ENCODE measurements around the gene KRT12. TPM values are rescaled to one million over a fixed set of nuclear protein-coding genes. Genes with fewer than 3 reads are reported as not detected.

The KRT12 gene
- total RNA-seq (not detected), polyA plus RNA-seq (not detected)

- ChIA-PET POLR2A (no interaction called here), CTCF (no interaction called here)
- no peak within 1 kb of the TSS for H3K4me3 Mint-ChIP-seq
These were observed at the start of gene KRT12 for GRCh38 chr17:40866838-40867237. Gene KRT12 (minus strand): TSS chr17:40867223. CDS start chr17:40867186, 37 bp downstream.

DNA sequence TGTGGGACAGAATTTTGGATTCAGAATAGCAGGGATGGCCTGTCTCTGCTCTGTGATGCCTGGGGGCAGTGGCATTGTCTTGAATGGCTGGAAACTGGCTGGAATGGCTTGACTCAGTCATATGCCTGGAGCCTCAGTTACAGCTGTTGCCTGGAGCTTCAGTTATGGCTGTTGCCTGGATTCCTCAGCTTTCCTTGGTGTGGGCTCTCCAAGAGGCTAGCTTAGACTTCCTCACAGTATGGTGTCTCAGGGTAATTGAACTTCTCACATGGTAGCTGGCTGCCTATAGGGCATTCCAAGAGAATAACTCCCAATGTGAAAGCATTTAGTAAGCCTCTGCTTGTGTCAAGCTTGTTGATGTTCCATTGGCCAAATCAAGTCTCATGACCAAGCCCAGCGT, 49.3 kb upstream of the KRT12 start:
- no peak for DNase-seq
- Histone ChIP-seq H3K4me3 (ENCODE audit: low read length) (no peak overlapping the region), H3K9me3 (ENCODE audit: low read length) (no peaks in the 10 kb centered on the region), H3K27me3 (ENCODE audit: insufficient read depth, low read length, poor library complexity, severe bottlenecking) (no peaks in the 10 kb centered on the region), H3K27ac (ENCODE audit: low read depth, low read length) (no peak overlapping the region), H3K4me1 (ENCODE audit: insufficient read depth, low read length) (peaks cover 4% of the 10 kb centered on the region), H3K36me3 (ENCODE audit: insufficient read depth, low read length) (no peaks in the 10 kb centered on the region)
- Mint-ChIP-seq H3K27ac (no peak overlapping the region), H3K9me3 (no peaks in the 10 kb centered on the region), H3K27me3 (peaks cover 15 to 42% of the 10 kb centered on the region in 2 donors), H3K36me3 (no peaks in the 10 kb centered on the region), H3K4me3 (no peak overlapping the region), H3K4me1 (peaks cover 4 to 5% (median 5%) of the 10 kb centered on the region in 3 donors)
- POLR2A ChIA-PET = no interaction called here
- CTCF ChIA-PET = interaction anchor here (0.6 to 1.6 kb wide), 3 partner anchors 9 to 746 kb away, joined by 3 to 5 read pairs (median 3); no protein-coding TSS in a partner anchor

More at GRCh38 chr17:40866838-40867237, at the start of gene KRT12:
- no peak for DNase-seq
- Mint-ChIP-seq H3K4me1 (no peaks in the 10 kb centered on the region), H3K36me3 (no peaks in the 10 kb centered on the region), H3K27me3 (peaks cover 14 to 48% of the 10 kb centered on the region in 2 donors), H3K9me3 (no peaks in the 10 kb centered on the region), H3K27ac (no peak within 1 kb of the TSS)
- no peaks in the 10 kb centered on the region for H3K4me1 ChIP-seq (ENCODE audit: insufficient read depth, low read length)
- H3K4me3 ChIP-seq (ENCODE audit: low read length) = no peak within 1 kb of the TSS
- peaks cover 5% of the 10 kb centered on the region for H3K27me3 ChIP-seq (ENCODE audit: insufficient read depth, low read length, poor library complexity, severe bottlenecking)
- H3K27ac ChIP-seq (ENCODE audit: low read depth, low read length) = no peak within 1 kb of the TSS
- no peaks in the 10 kb centered on the region for H3K9me3 ChIP-seq (ENCODE audit: low read length)
- H3K36me3 ChIP-seq (ENCODE audit: insufficient read depth, low read length) = no peaks in the 10 kb centered on the region

- no peak for DNase-seq
- no peaks in the 10 kb centered on the region for H3K27me3 ChIP-seq (ENCODE audit: insufficient read depth, low read length, poor library complexity, severe bottlenecking)
- H3K27ac ChIP-seq (ENCODE audit: low read depth, low read length) = no peak overlapping the region
- Mint-ChIP-seq H3K27me3 (peaks cover 18 to 37% of the 10 kb centered on the region in 2 donors), H3K36me3 (no peaks in the 10 kb centered on the region), H3K4me1 (peaks cover 0 to under 1% (median 0%) of the 10 kb centered on the region in 3 donors), H3K9me3 (no peaks in the 10 kb centered on the region), H3K4me3 (no peak overlapping the region), H3K27ac (no peak overlapping the region)
- no peaks in the 10 kb centered on the region for H3K36me3 ChIP-seq (ENCODE audit: insufficient read depth, low read length)
- H3K4me1 ChIP-seq (ENCODE audit: insufficient read depth, low read length) = no peaks in the 10 kb centered on the region
- ChIA-PET POLR2A (no interaction called here), CTCF (interaction anchor here (1.1 kb wide), 1 partner anchor 10 kb away, joined by 3 read pairs; no protein-coding TSS in a partner anchor)
- no peaks in the 10 kb centered on the region for H3K9me3 ChIP-seq (ENCODE audit: low read length)
- no peak overlapping the region for H3K4me3 ChIP-seq (ENCODE audit: low read length)
These were observed 48.8 kb upstream of the KRT12 start for GRCh38 chr17:40915721-40916256.

- no peak overlapping the region for H3K4me3 ChIP-seq (ENCODE audit: low read length)
- Mint-ChIP-seq H3K27me3 (peaks cover 19 to 37% of the 10 kb centered on the region in 2 donors), H3K36me3 (no peaks in the 10 kb centered on the region), H3K27ac (peak overlapping the region in 1 of 8 donors; percentile 24), H3K9me3 (no peaks in the 10 kb centered on the region), H3K4me1 (no peaks in the 10 kb centered on the region), H3K4me3 (no peak overlapping the region)
- H3K36me3 ChIP-seq (ENCODE audit: insufficient read depth, low read length) = no peaks in the 10 kb centered on the region
- H3K9me3 ChIP-seq (ENCODE audit: low read length) = no peaks in the 10 kb centered on the region
- no peaks in the 10 kb centered on the region for H3K4me1 ChIP-seq (ENCODE audit: insufficient read depth, low read length)
- H3K27ac ChIP-seq (ENCODE audit: low read depth, low read length) = no peak overlapping the region
- ChIA-PET CTCF (interaction anchor here (1.8 kb wide), 1 partner anchor 747 kb away, joined by 6 read pairs; no protein-coding TSS in a partner anchor), POLR2A (no interaction called here)
- H3K27me3 ChIP-seq (ENCODE audit: insufficient read depth, low read length, poor library complexity, severe bottlenecking) = no peaks in the 10 kb centered on the region
- DNase-seq = no peak
These were observed 48.2 kb upstream of the KRT12 start for GRCh38 chr17:40915199-40915661.

GRCh38 chr17:40914075-40914855, 47.2 kb upstream of the KRT12 start:
- no peaks in the 10 kb centered on the region for H3K36me3 Mint-ChIP-seq
- POLR2A ChIA-PET = no interaction called here

DNA sequence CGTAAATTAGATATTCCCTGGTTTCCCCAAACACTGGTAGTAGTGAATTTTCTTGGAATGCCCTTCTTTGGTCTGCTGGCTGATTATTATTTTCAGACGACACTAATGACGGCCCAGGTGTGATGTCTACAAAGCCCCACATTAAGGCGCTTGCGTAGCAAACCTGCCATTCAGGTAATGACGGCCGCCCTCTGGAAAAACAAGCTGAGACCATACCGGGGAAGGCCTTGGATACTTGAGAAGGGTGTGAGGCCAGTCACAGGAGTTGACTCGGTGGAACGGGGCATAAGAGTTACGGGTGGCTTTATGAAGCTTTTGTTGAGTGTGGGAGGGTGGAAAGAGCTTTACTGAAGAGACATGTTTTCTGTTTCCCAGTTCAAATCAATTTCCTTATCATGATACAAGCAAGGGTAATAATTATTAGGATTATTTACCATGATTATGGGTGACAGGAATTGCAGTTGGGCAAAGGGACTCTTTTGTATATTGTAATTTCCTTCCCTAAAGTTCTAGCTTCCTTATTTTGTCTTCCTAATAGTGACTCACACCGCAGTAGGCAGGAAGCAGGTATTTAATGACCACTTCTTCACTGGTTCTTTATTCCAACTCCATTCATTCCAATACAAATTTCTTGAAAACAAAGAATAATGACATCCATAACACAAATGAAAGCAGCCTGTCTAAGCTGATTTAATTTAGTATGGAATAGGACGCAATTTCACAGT, 45.6 kb upstream of the KRT12 start:
- no peaks in the 10 kb centered on the region for H3K36me3 ChIP-seq (ENCODE audit: insufficient read depth, low read length)
- Mint-ChIP-seq H3K4me1 (peaks cover 0 to 2% (median 0%) of the 10 kb centered on the region in 3 donors), H3K4me3 (no peak overlapping the region), H3K9me3 (no peaks in the 10 kb centered on the region), H3K27me3 (peaks cover 18 to 46% of the 10 kb centered on the region in 2 donors), H3K27ac (no peak overlapping the region), H3K36me3 (no peaks in the 10 kb centered on the region)
- H3K27ac ChIP-seq (ENCODE audit: low read depth, low read length) = no peak overlapping the region
- ChIA-PET CTCF (interaction anchor here (1.5 to 2.0 kb wide), 2 partner anchors 636 to 736 kb away, joined by 3 to 5 read pairs; no protein-coding TSS in a partner anchor), POLR2A (no interaction called here)
- H3K9me3 ChIP-seq (ENCODE audit: low read length) = no peaks in the 10 kb centered on the region
- no peak overlapping the region for H3K4me3 ChIP-seq (ENCODE audit: low read length)
- DNase-seq = no peak
- peaks cover 10% of the 10 kb centered on the region for H3K27me3 ChIP-seq (ENCODE audit: insufficient read depth, low read length, poor library complexity, severe bottlenecking)
- no peaks in the 10 kb centered on the region for H3K4me1 ChIP-seq (ENCODE audit: insufficient read depth, low read length)

More at GRCh38 chr17:40914075-40914855, 47.2 kb upstream of the KRT12 start:
- Histone ChIP-seq H3K4me3 (ENCODE audit: low read length) (no peak overlapping the region), H3K4me1 (ENCODE audit: insufficient read depth, low read length) (no peaks in the 10 kb centered on the region), H3K36me3 (ENCODE audit: insufficient read depth, low read length) (no peaks in the 10 kb centered on the region), H3K27me3 (ENCODE audit: insufficient read depth, low read length, poor library complexity, severe bottlenecking) (no peaks in the 10 kb centered on the region), H3K27ac (ENCODE audit: low read depth, low read length) (no peak overlapping the region), H3K9me3 (ENCODE audit: low read length) (no peaks in the 10 kb centered on the region)
- H3K4me3 Mint-ChIP-seq = no peak overlapping the region
- H3K4me1 Mint-ChIP-seq = peaks cover 0 to 1% (median 0%) of the 10 kb centered on the region in 3 donors
- no peak overlapping the region for H3K27ac Mint-ChIP-seq
- H3K27me3 Mint-ChIP-seq = peaks cover 18 to 31% of the 10 kb centered on the region in 2 donors
- CTCF ChIA-PET = interaction anchor here (0.6 to 1.8 kb wide), 3 partner anchors 732 to 748 kb away, joined by 3 to 6 read pairs (median 5); no protein-coding TSS in a partner anchor
- H3K9me3 Mint-ChIP-seq = no peaks in the 10 kb centered on the region
- DNase-seq = no peak

DNA sequence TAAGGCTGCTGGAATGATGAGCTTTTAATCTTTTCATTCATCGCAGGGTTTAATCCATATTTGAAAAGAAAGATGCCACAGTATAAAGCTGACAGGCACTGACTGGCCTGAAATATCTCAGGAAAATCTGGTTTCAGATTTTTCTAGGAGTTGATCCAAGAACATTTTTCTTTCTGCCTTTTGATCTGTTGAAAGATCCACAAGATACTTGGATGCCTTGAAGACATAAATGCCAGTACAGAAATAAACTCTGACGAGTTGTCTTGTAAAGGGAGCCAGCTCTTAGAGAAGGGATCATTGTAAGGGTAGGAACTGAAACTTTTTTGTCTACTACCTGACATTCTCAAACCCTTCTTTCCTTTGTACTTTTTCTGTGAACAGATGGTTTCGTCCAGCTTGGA, 43.4 kb upstream of the KRT12 start:
- Histone ChIP-seq H3K4me1 (ENCODE audit: insufficient read depth, low read length) (no peaks in the 10 kb centered on the region), H3K27ac (ENCODE audit: low read depth, low read length) (no peak overlapping the region), H3K36me3 (ENCODE audit: insufficient read depth, low read length) (no peaks in the 10 kb centered on the region), H3K4me3 (ENCODE audit: low read length) (no peak overlapping the region), H3K9me3 (ENCODE audit: low read length) (no peaks in the 10 kb centered on the region), H3K27me3 (ENCODE audit: insufficient read depth, low read length, poor library complexity, severe bottlenecking) (peaks cover 10% of the 10 kb centered on the region)
- H3K9me3 Mint-ChIP-seq = no peaks in the 10 kb centered on the region
- ChIA-PET CTCF (interaction anchor here (1.0 to 5.1 kb wide), 6 partner anchors 12 to 755 kb away, joined by 3 to 33 read pairs (median 5); no protein-coding TSS in a partner anchor), POLR2A (no interaction called here)
- H3K27me3 Mint-ChIP-seq = peaks cover 14 to 58% of the 10 kb centered on the region in 2 donors
- H3K4me1 Mint-ChIP-seq = peaks cover 0 to 2% (median 0%) of the 10 kb centered on the region in 3 donors
- no peak overlapping the region for H3K4me3 Mint-ChIP-seq
- DNase-seq = no peak
- H3K36me3 Mint-ChIP-seq = no peaks in the 10 kb centered on the region
- H3K27ac Mint-ChIP-seq = peak overlapping the region in 1 of 8 donors; percentile 63
